Metanephros (tissue), 2 donors: ENCODE results near the gene FAM89B. TPM values are rescaled to one million over a fixed set of nuclear protein-coding genes. Genes with fewer than 3 reads are reported as not detected.

ENCODE experiments used
- small RNA-seq: library from RNA; depleted of rRNA; stranded (forward); fragments of <200 nt; gene quantifications from one replicate; pipeline ENCODE3, GENCODE V24; 2014; ENCODE audit warnings: low replicate concordance
- total RNA-seq: library from RNA; depleted of rRNA; stranded (reverse); fragments of >200 nt; gene quantifications from one replicate; pipeline ENCODE4 v1.2.3, GENCODE V29; 2014

FAM89B gene
- total RNA-seq: 23.0 TPM

GRCh38 chr11:65572356-65573051 is at the start of gene FAM89B:
Gene FAM89B, plus strand, starts transcription at chr11:65572538. Its CDS starts 132 bp downstream, at chr11:65572670.

GRCh38 chr11:65524741-65525545 is 47.4 kb upstream of the FAM89B start, which contains the start of gene SCYL1:
Gene SCYL1, plus strand, starts transcription at chr11:65525083. Its CDS starts 71 bp downstream, at chr11:65525154.

DNA sequence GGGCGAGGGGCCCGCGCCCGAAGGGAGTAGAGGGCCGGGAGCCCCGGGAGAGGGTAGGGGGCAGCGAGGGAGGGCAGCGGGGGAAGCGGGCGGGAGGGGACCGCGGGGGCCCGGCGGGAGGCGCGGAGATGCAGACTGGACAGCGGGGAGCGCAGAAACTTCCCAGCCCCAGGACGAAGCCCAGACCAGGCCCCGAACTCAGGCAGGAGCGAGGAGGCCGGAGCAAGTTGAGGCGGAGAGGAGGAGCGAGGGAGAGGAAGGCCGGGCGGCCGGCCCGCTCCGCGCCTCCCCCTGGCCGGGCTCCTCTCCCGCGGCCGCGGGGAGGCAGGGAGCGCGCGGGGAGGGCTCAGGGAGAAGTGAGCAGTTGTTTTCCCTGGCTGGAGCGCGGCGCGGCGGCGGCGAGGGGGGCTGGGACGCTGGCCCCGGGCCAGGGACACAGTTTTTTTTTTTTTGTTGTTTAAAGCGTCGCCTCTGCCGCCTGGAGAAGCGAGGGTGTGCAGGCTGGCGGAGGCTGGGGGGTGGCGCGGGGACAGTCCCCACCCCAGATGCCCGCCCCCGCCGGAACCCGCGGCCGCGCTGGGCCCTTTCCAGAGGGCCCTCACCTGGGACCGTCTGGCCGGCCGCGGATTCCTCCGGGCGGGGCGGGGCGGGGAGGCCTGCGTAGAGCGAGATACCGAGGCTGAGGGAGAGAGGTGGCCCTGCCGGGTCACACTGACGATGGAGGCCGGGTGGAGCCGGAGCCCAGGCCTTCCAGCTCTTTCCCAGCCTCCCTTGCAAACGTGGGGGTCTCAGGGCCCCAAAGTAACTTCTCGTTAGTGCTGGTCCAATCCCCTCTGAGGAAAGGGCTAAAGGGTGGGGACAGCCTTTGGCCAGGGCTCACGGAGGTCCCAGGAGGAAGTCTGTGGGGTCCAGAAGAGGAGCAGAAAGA is 14.1 kb upstream of the FAM89B start, which contains the start of gene LTBP3:
Gene LTBP3 (minus strand): TSS at position 358 of the 928 bp plus-strand sequence. CDS start 400 bp downstream, outside the sequence.

DNA sequence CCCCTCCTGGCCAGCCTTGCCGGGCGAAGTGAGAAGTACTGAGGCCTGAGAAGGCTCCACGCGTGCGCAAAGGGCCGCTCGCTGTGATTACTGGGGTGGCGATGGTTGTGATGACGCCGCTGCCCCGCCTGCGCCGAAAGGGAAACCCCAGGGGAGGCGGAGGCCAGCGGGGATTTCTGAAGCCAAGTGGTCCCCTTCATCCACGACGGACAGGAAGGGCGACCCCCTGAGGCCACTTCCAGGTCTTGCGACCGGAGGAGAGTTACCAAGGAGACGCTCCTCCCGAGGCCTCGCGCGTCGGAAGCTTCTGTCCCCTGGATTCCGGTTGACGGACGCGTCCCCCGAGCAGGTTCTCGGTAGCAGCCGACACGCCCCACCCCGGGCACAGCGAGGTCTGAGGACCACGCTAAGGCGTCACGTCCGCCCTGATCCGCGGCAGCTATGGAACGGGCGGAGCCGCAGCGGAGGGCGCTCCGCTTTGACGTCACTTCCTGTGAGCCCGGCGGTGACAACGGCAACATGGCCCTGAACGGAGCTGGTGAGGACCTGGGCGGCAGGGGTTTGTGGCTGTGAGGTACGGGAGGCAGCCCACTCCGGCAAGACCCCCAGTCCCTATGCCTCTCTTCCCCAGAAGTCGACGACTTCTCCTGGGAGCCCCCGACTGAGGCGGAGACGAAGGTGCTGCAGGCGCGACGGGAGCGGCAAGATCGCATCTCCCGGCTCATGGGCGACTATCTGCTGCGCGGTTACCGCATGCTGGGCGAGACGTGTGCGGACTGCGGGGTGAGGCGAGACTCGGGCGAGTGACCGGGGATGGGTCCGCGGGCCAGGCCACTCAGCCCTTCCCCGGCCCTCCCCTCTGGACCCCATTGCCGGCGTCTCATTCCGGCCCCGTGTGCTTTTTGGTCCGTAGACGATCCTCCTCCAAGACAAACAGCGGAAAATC is 2.1 kb upstream of the FAM89B start, which contains the start of gene ZNRD2:
Gene ZNRD2 (plus strand): TSS at position 505 of the 946 bp plus-strand sequence. CDS start 15 bp downstream, at position 520.

GRCh38 chr11:65575568-65576231 is 3.4 kb downstream of the FAM89B start, which contains the start of gene EHBP1L1:
Gene EHBP1L1, plus strand, starts transcription at chr11:65576053. Its CDS starts 250 bp downstream, at chr11:65576303.

DNA sequence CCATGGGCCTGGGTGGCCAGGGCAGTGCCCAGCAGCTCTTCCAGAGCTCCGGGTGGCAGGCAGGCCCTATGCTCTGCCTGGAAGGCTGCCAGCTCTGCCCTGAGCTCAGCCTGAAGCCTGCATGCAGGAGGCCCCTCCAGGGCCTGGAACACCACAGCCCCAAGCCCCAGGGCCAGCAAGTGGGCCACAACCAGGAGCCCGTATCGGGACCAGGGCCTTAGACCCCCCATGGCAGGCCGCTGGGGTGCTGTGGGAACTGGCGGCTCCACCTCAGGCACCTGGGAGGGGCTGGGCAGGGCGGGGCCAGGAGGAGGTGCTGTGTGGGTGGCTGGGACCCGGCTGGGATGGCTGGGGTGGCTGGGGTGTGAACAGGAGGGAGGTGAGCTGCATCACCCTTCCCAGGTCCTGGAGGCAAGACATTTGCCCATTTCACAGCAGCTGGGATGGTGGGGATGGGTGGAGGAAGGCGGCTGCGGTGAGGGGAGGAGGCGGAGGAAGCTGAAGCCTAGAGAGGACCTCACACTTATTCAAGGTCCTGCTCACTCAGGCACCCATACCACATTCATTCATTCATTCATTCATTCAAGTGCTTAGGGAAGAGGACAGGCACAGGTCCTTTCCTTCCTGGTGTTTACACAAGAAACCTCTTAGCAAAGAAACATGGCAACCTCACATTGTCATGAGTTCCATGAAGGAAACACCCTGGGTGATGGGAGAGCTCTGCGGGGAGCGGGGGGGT is 23.4 kb downstream of the FAM89B start, which contains the start of gene KCNK7:
Gene KCNK7 (minus strand): TSS at position 258 of the 739 bp plus-strand sequence. CDS start 28 bp downstream, at position 230.

GRCh38 chr11:65615229-65615949 is 43.1 kb downstream of the FAM89B start, which contains the start of gene PCNX3:
Gene PCNX3, plus strand, starts transcription at chr11:65615776. Its CDS starts 536 bp downstream, at chr11:65616312.

Small RNA genes within 50 kb of the gene (small RNA-seq; reads per million reads assigned to genes)
- not detected for gene AP001362.1

Other genes with a start within 250 kb of the FAM89B start
- gene DPF2, start 238.7 kb upstream of the FAM89B start, total RNA-seq: 41.9 TPM
- 0.35 TPM for gene TIGD3, start 217.8 kb upstream of the FAM89B start, total RNA-seq
- 8.9 TPM for gene SLC25A45, start 189.9 kb upstream of the FAM89B start, total RNA-seq
- 27.0 TPM for gene FRMD8, start 185.9 kb upstream of the FAM89B start, total RNA-seq
- gene NEAT1, start 149.7 kb upstream of the FAM89B start, total RNA-seq: 148 TPM
- 21,533 TPM for gene MALAT1, start 73.5 kb upstream of the FAM89B start, total RNA-seq
- 54.7 TPM for gene SCYL1, start 47.5 kb upstream of the FAM89B start, total RNA-seq
- 151 TPM for gene LTBP3, start 14.2 kb upstream of the FAM89B start, total RNA-seq
- gene ZNRD2, start 2.1 kb upstream of the FAM89B start, total RNA-seq: 41.4 TPM
- gene EHBP1L1, start 3.5 kb downstream of the FAM89B start, total RNA-seq: 99.4 TPM
- gene KCNK7, start 23.3 kb downstream of the FAM89B start, total RNA-seq: 0.35 TPM
- 45.9 TPM for gene MAP3K11, start 41.7 kb downstream of the FAM89B start, total RNA-seq
- 25.6 TPM for gene PCNX3, start 43.2 kb downstream of the FAM89B start, total RNA-seq
- 35.8 TPM for gene SIPA1, start 65.6 kb downstream of the FAM89B start, total RNA-seq
- 35.4 TPM for gene RELA, start 90.4 kb downstream of the FAM89B start, total RNA-seq
- gene KAT5, start 139.7 kb downstream of the FAM89B start, total RNA-seq: 52.8 TPM
- gene RNASEH2C, start 148.3 kb downstream of the FAM89B start, total RNA-seq: 35.3 TPM
- gene AP5B1, start 208.4 kb downstream of the FAM89B start, total RNA-seq: 11.6 TPM
- 15.0 TPM for gene OVOL1, start 214.5 kb downstream of the FAM89B start, total RNA-seq